ENCODE measurements around the gene CSNK1D.
A peak's percentile ranks its signal among the peaks of the same experiment; 100 is the strongest.

The CSNK1D gene

GRCh38 chr17:82250868-82251500 is 22.5 kb downstream of the CSNK1D start:
- Histone ChIP-seq H3K36me3 (ENCODE audit: control insufficient read depth, insufficient read depth, low read length, severe bottlenecking) (peaks cover 84% of the 10 kb centered on the region), H3K4me3 (ENCODE audit: low read length) (no peak overlapping the region), H3K9me3 (ENCODE audit: control insufficient read depth, low read length) (no peaks in the 10 kb centered on the region), H3K27me3 (replicated peaks; ENCODE audit: control insufficient read depth, insufficient read depth, low read length) (no peaks in the 10 kb centered on the region), H3K4me1 (ENCODE audit: control insufficient read depth, insufficient read depth, low read length) (peaks cover 17% of the 10 kb centered on the region), H3K9ac (ENCODE audit: low read length) (no peak overlapping the region)
- DNase-seq (ENCODE audit: low read depth): no peak

GRCh38 chr17:82249896-82250581 is 23.5 kb downstream of the CSNK1D start:
- DNase-seq (ENCODE audit: low read depth): no peak
- H3K36me3 ChIP-seq (ENCODE audit: control insufficient read depth, insufficient read depth, low read length, severe bottlenecking): peaks cover 84% of the 10 kb centered on the region
- H3K9ac ChIP-seq (ENCODE audit: low read length): no peak overlapping the region
- peaks cover 19% of the 10 kb centered on the region for H3K4me1 ChIP-seq (ENCODE audit: control insufficient read depth, insufficient read depth, low read length)
- no peaks in the 10 kb centered on the region for H3K9me3 ChIP-seq (ENCODE audit: control insufficient read depth, low read length)
- no peak overlapping the region for H3K4me3 ChIP-seq (ENCODE audit: low read length)
- no peaks in the 10 kb centered on the region for H3K27me3 ChIP-seq (replicated peaks; ENCODE audit: control insufficient read depth, insufficient read depth, low read length)

- no peak for DNase-seq (ENCODE audit: low read depth)
- peaks cover 94% of the 10 kb centered on the region for H3K36me3 ChIP-seq (ENCODE audit: control insufficient read depth, insufficient read depth, low read length, severe bottlenecking)
Measured at GRCh38 chr17:82248815-82249674, 24.5 kb downstream of the CSNK1D start.

GRCh38 chr17:82247856-82248671 is 25.4 kb downstream of the CSNK1D start:
- H3K4me1 ChIP-seq (ENCODE audit: control insufficient read depth, insufficient read depth, low read length): peaks cover 25% of the 10 kb centered on the region
- no peak overlapping the region for H3K4me3 ChIP-seq (ENCODE audit: low read length)
- peak overlapping the region; percentile 50 for H3K9ac ChIP-seq (ENCODE audit: low read length)
- no peak for DNase-seq (ENCODE audit: low read depth)
- no peaks in the 10 kb centered on the region for H3K27me3 ChIP-seq (replicated peaks; ENCODE audit: control insufficient read depth, insufficient read depth, low read length)
- no peaks in the 10 kb centered on the region for H3K9me3 ChIP-seq (ENCODE audit: control insufficient read depth, low read length)
- peaks cover 98% of the 10 kb centered on the region for H3K36me3 ChIP-seq (ENCODE audit: control insufficient read depth, insufficient read depth, low read length, severe bottlenecking)

More at GRCh38 chr17:82248815-82249674, 24.5 kb downstream of the CSNK1D start:
- peaks cover 19% of the 10 kb centered on the region for H3K4me1 ChIP-seq (ENCODE audit: control insufficient read depth, insufficient read depth, low read length)
- H3K27me3 ChIP-seq (replicated peaks; ENCODE audit: control insufficient read depth, insufficient read depth, low read length): no peaks in the 10 kb centered on the region
- no peak overlapping the region for H3K4me3 ChIP-seq (ENCODE audit: low read length)
- no peaks in the 10 kb centered on the region for H3K9me3 ChIP-seq (ENCODE audit: control insufficient read depth, low read length)
- no peak overlapping the region for H3K9ac ChIP-seq (ENCODE audit: low read length)

- H3K27me3 ChIP-seq (replicated peaks; ENCODE audit: control insufficient read depth, insufficient read depth, low read length): no peaks in the 10 kb centered on the region
- peaks cover 91% of the 10 kb centered on the region for H3K36me3 ChIP-seq (ENCODE audit: control insufficient read depth, insufficient read depth, low read length, severe bottlenecking)
- H3K4me1 ChIP-seq (ENCODE audit: control insufficient read depth, insufficient read depth, low read length): peaks cover 32% of the 10 kb centered on the region
- H3K9ac ChIP-seq (ENCODE audit: low read length): peak overlapping the region; percentile 50
- no peak for DNase-seq (ENCODE audit: low read depth)
- H3K4me3 ChIP-seq (ENCODE audit: low read length): no peak overlapping the region
- no peaks in the 10 kb centered on the region for H3K9me3 ChIP-seq (ENCODE audit: control insufficient read depth, low read length)
Measured at GRCh38 chr17:82247182-82247823, 26.2 kb downstream of the CSNK1D start.

- H3K27me3 ChIP-seq (replicated peaks; ENCODE audit: control insufficient read depth, insufficient read depth, low read length): no peaks in the 10 kb centered on the region
- H3K36me3 ChIP-seq (ENCODE audit: control insufficient read depth, insufficient read depth, low read length, severe bottlenecking): peaks cover 84% of the 10 kb centered on the region
- H3K4me3 ChIP-seq (ENCODE audit: low read length): no peak overlapping the region
Measured at GRCh38 chr17:82246365-82247181, 26.9 kb downstream of the CSNK1D start.

GRCh38 chr17:82246040-82246364 is 27.5 kb downstream of the CSNK1D start:
- Histone ChIP-seq H3K4me3 (ENCODE audit: low read length) (no peak overlapping the region), H3K36me3 (ENCODE audit: control insufficient read depth, insufficient read depth, low read length, severe bottlenecking) (peaks cover 78% of the 10 kb centered on the region), H3K9ac (ENCODE audit: low read length) (peak overlapping the region; percentile 50), H3K27me3 (replicated peaks; ENCODE audit: control insufficient read depth, insufficient read depth, low read length) (no peaks in the 10 kb centered on the region), H3K9me3 (ENCODE audit: control insufficient read depth, low read length) (no peaks in the 10 kb centered on the region), H3K4me1 (ENCODE audit: control insufficient read depth, insufficient read depth, low read length) (peaks cover 43% of the 10 kb centered on the region)
- DNase-seq (ENCODE audit: low read depth): no peak

More at GRCh38 chr17:82246365-82247181, 26.9 kb downstream of the CSNK1D start:
- Histone ChIP-seq H3K9me3 (ENCODE audit: control insufficient read depth, low read length) (no peaks in the 10 kb centered on the region), H3K4me1 (ENCODE audit: control insufficient read depth, insufficient read depth, low read length) (peaks cover 37% of the 10 kb centered on the region), H3K9ac (ENCODE audit: low read length) (peak overlapping the region; percentile 50)
- DNase-seq (ENCODE audit: low read depth): no peak

- Histone ChIP-seq H3K4me1 (ENCODE audit: control insufficient read depth, insufficient read depth, low read length) (peaks cover 49% of the 10 kb centered on the region), H3K4me3 (ENCODE audit: low read length) (no peak overlapping the region), H3K36me3 (ENCODE audit: control insufficient read depth, insufficient read depth, low read length, severe bottlenecking) (peaks cover 72% of the 10 kb centered on the region), H3K27me3 (replicated peaks; ENCODE audit: control insufficient read depth, insufficient read depth, low read length) (no peaks in the 10 kb centered on the region), H3K9ac (ENCODE audit: low read length) (peak overlapping the region; percentile 50), H3K9me3 (ENCODE audit: control insufficient read depth, low read length) (no peaks in the 10 kb centered on the region)
- DNase-seq (ENCODE audit: low read depth): no peak
Measured at GRCh38 chr17:82245134-82246039, 28.1 kb downstream of the CSNK1D start.

- Histone ChIP-seq H3K9ac (ENCODE audit: low read length) (no peak overlapping the region), H3K9me3 (ENCODE audit: control insufficient read depth, low read length) (no peaks in the 10 kb centered on the region), H3K36me3 (ENCODE audit: control insufficient read depth, insufficient read depth, low read length, severe bottlenecking) (peaks cover 64% of the 10 kb centered on the region), H3K4me3 (ENCODE audit: low read length) (no peak overlapping the region), H3K4me1 (ENCODE audit: control insufficient read depth, insufficient read depth, low read length) (peaks cover 55% of the 10 kb centered on the region), H3K27me3 (replicated peaks; ENCODE audit: control insufficient read depth, insufficient read depth, low read length) (no peaks in the 10 kb centered on the region)
- peak; percentile 44 for DNase-seq (ENCODE audit: low read depth)
Measured at GRCh38 chr17:82244413-82245133, 28.9 kb downstream of the CSNK1D start.

Data from adipocyte (in vitro differentiated cells).